GM19463 (cell line): ENCODE measurements around the gene NELFA.
"Not testable (repeated sequence)": the region's sequence is repeated elsewhere in the genome, so short reads cannot be mapped to it uniquely, and the experiment has no call there.

ENCODE experiments used
- ATAC-seq: cut with Tn5 transposase; IDR thresholded peaks from one replicate; pipeline ENCODE4 v1.9.1; 2021; ENCODE audit warnings: mild to moderate bottlenecking, moderate library complexity; ENCODE audit not compliant: unreplicated experiment

The NELFA gene

DNA sequence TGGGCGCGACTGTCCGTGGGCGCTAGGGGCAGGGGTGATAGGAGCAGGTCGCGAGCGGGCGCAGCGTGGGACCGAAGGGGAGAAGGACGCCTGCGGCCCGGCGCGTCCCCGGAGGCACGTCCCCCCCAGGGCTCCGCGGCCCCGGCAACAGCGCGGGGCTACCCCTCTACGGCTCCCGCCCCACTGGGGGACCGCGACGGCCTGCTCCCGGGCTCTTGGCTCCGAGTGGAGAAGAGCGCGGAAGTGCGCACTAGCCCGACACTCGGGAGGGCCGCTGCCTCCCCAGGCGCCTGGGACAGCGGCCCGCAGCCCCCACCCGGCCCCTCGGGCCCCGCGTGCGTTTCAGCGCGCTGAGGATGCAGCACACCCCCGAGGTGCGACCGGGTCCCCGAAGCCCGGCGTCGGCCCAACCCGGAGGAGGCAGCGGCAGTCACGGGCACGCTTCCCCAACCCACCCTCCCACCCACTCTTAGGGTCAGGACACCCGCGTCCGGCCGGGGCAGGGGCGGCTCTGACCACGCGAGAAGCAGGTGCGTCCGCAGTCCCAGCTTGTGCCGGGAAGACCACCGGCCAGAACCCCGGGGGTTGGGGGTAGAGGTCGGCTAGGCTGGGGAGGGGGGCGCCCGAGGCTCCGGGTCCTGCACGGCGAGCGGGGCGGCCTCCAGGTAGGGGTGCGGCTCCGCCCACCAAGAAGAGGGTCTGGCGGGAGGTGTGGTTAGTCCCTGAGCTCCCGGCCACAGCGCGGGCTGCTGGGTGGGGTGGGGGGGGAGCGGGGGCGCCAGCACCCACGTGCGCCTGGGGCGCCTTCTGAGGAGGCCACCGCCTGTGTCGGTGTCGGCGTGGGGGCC, 31.8 kb upstream of the NELFA start:
- no peak for ATAC-seq

DNA sequence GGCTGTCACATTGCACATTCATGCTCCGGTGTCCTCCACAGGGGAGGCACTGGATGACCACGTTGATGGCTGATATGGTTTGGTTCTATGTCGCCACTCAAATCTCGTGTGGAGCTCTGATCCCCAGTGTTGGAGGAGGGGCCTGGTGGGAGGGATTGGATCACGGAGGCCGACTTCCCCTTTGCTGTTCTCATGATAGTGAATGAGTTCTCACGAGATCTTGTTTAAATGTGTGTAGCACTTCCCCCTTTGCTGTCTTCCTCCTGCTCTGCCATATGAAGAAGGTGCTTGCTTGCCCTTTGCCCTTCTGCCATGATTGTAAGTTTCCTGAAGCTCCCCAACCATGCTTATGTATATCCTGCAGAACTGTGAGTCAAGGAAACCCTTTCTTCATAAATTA, 28.1 kb upstream of the NELFA start:
- ATAC-seq: no peak

DNA sequence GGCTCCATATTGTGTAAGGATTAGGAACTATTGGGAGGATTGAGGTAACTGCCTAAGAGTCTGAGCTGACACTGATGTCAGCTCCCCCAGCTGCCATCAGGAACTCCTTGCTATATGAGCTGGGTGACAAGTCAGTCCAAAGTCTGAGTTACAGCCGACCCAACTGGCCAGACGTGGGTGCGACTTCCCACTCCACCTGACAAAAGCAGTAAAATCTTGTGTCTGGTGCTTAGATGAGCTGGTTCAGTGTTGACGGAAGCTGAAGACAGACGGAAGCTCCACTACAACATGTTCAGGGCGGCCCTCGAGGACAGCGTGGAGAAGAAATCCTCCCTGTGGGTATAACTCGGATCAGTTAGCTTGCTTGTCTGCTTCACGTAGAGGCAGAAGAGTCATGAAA, 27.6 kb upstream of the NELFA start:
- ATAC-seq: no peak

DNA sequence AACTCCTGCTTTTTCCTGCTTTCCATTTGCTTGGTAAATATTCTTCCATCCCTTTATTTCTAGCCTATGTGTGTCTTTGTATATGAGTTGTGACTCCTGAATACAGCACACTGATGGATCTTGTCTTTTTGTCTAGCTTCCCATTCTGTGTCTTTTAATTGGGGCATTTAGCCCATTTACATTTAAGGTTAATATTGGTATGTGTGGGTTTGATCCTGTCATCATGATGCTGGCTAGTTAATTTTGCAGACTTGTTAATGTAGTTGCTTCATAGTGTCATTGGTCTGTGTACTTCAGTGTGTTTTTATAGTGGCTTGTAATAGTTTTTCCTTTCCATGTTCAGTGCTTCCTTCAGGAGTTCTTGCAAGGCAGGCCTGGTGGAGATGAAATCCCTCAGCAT, 22.4 kb upstream of the NELFA start:
- not testable (repeated sequence) for ATAC-seq

DNA sequence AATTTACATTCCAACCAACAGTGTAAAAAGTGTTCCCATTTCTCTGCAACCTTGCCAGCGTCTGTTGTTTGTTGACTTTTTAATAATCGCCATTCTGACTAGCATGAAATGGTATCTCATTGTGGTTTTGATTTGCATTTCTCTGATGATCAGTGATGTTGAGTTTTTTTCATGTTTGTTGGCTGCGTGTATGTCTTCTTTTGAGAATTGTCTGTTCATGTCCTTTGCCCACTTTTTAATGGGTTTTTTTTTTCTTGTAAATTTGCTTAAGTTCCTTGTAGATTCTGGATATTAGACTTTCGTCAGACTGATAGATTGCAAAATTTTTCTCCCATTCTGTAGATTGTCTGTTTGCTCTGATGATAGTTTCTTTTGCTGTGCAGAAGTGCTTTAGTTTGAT, 18.3 kb upstream of the NELFA start:
- ATAC-seq: not testable (repeated sequence)

DNA sequence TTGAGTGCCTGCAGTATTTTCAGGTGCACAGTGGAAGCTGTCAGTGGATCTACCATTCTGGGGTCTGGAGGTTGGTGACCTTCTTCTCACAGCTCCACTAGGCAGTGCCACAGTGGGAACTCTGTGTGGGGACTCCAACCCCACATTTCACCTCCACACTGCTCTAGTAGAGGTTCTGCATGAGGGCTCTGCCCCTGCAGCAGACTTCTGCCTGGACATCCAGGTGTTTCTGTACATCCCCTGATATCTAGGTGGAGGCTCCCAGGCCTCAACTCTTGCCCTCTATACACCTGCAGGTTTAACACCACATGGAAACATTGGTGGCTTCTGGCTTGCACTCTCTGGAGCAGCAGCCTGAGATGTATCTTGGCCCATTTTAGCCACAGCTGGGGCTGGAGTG, 17.0 kb upstream of the NELFA start:
- no peak for ATAC-seq

DNA sequence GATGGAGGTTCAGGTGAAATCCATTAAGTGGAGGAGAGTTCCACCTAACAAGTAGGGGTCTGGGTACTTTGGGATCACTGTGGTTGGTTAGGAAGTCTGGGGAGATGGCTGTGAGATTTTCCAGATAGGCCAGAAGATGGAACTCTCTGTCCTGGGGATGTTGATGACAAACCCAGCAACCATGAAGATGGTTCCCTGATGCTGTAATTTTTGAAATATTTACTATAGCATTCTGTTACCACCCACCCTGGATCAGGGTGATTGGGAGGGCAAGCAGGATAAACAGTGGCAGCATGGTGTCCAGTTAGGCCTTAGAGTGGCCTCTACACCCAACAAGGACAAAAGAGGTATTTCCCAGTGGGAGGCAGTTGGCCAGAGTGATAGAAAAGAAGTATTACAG, 15.9 kb upstream of the NELFA start:
- ATAC-seq: no peak

DNA sequence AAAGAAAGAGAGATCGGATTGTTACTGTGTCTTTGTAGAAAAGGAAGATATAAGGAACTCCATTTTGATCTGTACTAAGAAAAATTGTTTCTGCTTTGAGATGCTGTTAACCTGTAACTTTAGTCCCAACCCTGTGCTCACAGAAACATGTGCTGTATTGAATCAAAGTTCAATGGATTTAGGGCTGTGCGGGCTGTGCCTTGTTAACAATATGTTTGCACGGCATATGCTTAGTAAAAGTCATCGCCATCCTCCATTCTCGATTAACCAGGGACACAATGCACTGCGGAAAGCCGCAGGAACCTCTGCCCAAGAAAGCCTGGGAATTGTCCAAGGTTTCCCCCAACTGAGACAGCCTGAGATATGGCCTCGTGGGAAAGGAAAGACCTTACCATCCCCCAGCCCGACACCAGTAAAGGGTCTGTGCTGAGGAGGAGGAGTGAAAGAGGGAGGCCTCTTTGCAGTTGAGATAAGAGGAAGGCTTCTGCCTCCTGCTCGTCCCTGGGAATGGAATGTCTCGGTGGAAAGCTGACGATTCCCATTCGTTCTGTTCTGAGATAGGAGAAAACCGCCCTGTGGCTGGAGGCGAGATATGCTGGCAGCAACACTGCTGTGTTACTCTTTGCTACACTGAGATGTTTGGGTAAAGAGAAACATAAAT, 12.7 kb upstream of the NELFA start:
- ATAC-seq: not testable (repeated sequence)

DNA sequence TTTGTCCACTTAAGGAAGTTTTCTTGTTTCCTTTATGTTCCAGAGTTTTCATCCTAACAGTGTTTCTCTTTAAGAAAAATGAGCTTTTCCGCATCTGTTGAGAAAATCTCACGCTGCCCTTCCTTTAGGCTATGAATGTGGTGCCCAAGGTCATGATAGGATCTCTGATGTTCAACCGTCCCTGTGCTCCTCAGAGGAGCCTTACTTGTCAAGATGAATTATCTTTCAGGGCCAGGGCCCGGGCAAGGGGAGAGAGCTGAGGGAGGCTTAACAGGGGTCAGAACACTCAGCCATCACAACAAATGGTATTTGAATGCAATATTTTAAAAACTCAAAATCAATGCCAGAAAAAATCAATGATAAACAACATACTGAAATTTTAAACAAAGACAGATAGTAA, 6.2 kb upstream of the NELFA start:
- no peak for ATAC-seq

DNA sequence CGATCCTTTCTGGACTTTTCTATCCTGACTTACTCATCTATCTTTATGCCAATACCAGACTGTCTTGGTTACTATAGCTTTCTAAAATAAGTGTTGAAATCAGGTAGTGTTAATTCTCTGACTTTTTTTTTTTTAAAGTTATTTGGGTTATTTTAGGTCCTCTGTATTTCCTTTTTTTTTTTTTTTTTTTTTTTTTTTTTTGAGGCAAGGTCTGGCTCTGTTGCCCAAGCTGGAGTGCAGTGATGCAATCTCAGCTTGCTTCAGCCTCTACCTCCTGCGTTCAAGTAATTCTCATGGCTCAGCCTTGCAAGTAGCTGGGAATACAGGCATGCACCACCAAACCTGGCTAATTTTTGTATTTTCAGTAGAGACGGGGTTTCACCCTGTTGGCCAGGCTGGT, 2.8 kb upstream of the NELFA start:
- no peak for ATAC-seq

DNA sequence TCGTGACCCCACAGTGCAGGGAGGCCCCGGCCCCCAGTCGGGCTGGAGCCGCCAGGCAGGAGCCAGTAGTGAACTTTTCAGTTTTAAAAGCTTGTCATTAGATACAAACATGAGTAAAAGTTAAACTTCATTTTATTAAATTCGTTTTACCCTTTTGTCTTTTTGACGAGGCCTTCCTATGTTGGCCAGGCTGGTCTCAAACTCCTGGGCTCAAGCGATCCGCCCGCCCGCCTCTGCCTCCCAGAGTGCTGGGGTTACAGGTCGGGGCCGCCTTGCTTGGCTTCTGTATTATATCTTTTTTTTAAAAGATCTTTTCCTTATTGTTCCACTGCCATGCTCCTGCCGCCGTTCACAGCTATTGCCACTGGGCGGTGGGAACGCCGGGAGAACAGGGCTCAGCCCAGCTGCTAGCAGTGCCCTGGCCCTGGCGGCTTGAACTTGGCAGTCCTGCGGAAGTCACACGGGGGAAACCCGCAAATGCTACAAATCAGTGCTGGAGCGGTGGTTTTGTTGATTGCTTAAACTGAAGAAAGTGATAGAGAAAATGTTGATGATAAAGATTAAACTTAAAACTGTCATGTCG, 968 bp upstream of the NELFA start:
- no peak for ATAC-seq

DNA sequence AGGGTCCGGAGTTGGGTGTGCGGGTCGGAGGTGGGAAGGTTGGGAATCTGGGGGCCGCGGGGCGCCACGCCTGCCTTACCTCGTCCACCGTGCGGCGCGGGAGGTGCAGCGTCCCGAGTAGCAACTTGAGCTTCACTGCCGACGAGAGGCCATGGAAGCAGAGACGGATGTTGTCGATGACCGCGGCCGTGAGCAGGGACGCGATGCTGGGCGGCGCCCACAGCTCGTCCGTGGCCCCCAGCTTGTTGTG, 178 bp downstream of the NELFA start:
- no peak for ATAC-seq

DNA sequence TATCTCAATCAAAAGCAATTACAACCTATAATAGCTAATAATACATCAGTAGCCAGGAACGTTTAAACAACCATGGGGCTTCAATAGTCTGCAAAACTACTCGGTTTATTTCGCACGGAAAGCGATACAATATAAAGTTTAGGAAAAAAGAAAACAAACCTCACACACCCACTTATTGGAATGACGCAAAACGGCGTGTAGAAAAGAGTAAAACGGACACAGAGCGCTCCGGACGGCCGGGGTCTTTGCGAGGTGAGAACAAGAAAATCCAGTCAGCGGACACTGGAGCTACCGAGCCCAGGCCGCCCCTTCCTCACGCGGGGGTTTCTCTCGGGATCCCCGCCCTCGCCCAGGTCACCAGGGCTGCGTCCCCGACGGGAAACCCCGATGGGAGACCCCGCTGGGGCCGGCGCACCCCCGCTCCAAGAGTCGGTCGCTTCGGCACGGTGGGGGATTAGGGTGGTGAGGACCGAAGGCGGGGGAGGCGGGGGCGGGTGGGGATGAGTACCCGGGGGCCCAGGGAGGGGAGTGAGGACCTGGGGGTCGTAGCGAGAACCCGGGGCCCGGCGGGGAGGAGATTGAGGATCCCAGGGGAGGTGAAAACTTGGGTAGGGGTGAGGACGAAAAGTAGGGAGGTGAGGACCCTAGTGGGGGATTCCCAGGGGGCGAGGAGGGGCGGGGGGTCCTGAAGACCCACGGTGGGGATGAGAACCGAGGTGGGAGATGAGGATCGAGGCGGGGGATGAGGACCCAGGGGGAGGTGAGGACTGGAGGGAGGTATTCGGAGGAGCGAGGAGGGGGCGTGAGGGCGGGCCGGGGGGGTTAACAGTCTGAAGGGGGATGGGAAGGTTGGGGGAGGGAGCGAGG, 737 bp downstream of the NELFA start:
- no peak for ATAC-seq

DNA sequence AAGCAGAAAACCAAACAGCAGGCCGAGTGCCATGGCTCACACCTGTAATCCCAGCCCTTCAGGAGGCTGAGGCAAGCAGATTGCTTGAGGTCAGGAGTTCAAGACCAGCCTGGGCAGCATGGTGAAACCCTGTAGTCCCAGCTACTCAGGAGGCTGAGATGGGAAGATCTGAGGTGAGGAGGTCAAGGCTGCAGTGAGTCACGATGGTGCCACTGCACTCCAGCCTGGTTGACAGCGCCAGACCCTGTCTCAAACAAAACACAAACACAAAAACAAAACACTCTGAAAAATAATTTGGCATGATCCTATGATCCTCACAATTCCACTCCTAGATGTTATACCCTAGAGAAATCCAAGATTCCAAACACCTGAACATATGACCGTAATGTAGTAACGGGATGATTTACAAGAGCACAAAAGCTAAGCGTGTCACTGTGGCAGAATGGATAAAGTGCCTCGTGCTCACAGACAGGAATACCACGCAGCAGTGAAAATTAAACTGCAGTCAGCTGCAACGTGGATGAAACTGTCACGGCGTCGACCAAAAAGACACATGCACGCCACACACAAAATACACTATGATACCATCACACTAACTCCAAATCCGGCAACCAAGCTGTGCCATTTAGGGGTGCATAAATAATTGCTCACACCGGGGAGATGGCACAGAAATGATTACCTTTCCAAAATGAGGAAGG, 1.7 kb downstream of the NELFA start:
- no peak for ATAC-seq

DNA sequence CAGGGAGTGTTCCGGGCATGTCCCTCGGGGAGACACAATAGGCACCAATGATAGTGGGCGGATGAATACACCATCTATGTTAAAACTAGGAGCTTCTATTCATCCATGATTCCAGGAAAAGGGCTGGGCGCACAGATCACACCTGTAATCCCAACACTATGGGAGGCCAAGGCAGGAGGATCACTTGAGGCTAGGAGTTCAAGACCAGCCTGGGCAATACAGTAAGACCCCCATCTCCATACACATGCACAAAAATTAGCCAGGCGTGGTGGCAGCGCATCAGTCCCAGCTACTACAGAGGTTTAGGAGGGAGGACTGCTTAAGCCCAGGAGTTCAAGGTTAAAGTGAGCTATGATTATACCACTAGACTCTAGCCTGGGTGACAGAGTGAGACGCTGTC, 2.4 kb downstream of the NELFA start:
- no peak for ATAC-seq

DNA sequence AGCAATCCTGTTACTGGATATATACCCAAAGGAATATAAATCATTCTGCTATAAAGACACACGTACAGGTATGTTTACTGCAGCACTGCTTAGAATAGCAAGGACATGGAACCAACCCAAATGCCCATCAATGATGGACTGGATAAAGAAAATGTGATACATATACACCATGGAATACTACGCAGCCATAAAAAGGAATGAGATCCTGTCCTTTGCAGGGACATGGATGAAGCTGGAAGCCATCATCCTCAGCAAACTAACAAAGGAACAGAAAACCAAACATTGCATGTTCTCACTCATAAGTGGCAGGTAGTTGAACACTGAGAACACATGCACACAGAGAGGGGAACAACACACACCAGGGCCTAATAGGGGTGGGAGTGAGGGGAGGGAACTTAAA, 5.4 kb downstream of the NELFA start:
- not testable (repeated sequence) for ATAC-seq

DNA sequence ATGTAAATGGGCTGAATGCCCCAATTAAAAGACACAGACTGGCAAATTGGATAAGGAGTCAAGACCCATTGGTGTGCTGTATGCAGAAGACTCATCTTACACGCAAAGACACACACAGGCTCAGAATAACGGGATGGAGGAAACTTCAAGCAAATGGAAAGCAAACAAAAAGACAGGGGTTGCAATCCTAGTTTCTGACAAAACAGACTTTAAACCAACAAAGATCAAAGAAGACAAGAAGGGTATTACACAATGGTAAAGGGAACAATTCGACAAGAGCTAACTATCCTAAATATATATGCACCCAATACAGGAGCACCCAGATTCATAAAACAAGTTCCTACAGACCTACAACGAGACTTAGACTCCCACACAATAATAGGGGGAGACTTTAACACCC, 9.5 kb downstream of the NELFA start:
- ATAC-seq: not testable (repeated sequence)

DNA sequence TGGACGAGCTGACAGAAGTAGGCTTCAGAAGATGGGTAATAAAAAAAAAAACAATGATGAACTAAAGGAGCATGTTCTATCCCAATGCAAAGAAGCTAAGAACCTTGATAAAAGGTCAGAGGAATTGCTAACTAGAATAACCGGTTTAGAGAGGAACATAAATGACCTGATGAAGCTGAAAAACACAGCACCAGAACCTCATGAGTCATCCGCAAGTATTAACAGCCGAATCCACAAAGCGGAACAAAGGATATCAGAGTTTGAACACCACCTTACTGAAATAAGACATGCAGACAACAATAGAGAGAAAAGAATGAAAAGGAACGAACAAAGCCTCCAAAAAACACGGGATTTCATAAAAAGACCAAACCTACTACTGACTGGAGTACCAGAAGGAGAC, 10.5 kb downstream of the NELFA start:
- no peak for ATAC-seq

DNA sequence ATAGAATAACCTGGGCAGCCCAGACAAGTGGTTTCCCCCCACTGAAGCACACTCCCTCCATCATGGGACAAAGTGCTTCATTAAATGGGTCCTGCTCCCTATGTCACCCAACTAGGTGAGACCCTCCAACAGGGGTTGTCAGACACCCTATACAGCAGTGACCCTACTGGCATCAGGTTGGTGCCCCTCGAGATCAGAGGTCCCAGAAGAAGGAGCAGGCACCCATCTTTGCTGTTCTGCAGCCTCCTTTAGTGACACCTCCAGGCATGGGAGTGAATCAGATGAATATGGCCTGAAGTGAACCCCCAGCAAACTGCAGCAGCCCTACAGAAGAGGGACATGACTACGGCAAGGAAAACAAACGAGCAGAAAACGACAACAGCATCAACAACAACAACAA, 11.1 kb downstream of the NELFA start:
- ATAC-seq: no peak

DNA sequence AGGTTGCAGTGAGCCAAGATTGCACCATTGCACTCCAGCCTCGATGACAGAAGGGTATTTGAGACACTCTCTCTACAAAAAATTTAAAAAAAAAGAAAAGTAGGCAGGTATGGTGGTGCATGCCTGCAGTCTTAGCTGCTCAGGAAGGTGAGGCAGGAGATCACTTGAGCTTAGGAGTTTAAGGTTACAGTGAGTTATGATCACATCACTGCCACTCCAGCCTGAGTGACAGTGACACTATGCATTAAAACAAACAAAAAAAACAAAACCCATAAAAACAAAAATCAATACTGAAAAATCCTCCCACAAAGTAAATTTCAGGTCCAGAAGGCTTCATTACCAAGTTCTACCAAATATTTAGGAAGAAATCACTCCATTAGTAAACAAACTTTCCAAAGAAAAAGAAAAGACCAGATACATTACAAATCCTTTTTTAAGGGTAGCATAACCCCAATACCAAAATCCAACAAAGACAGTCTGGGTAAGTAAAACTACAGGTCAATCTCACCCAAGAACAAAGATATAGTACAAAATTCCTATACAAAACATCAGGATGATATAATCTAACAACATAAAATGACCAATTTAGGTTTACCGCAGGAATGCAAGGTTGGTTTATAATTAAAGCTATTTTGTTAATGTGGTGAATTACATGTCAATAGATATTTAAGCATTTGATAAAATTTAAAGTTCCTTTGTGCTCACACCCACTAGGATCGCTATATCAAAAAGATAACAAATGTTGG, 11.7 kb downstream of the NELFA start:
- no peak for ATAC-seq
